ENCODE results near the gene ABCA7.

ABCA7 gene

GRCh38 chr19:1073063-1073955 lies 33.4 kb downstream of the ABCA7 start:
- DNase-seq, result no peak

- DNase-seq, result no peak
Observed at GRCh38 chr19:1073956-1074517, 34.1 kb downstream of the ABCA7 start.

- DNase-seq, result no peak
Observed at GRCh38 chr19:1074544-1075283, 34.8 kb downstream of the ABCA7 start.

GRCh38 chr19:1076046-1076386 lies 36.1 kb downstream of the ABCA7 start:
- no peak for DNase-seq

- no peak for DNase-seq
Observed at GRCh38 chr19:1076951-1077350, 37.0 kb downstream of the ABCA7 start.

- no peak for DNase-seq
Observed at GRCh38 chr19:1079566-1080111, 39.7 kb downstream of the ABCA7 start.

- no peak for DNase-seq
Observed at GRCh38 chr19:1080360-1081161, 40.7 kb downstream of the ABCA7 start.

- DNase-seq, result no peak
Observed at GRCh38 chr19:1081301-1082164, 41.6 kb downstream of the ABCA7 start.

- no peak for DNase-seq
Observed at GRCh38 chr19:1082165-1082927, 42.4 kb downstream of the ABCA7 start.

- no peak for DNase-seq
Observed at GRCh38 chr19:1082928-1083816, 43.3 kb downstream of the ABCA7 start.

- DNase-seq, result no peak
Observed at GRCh38 chr19:1084024-1084868, 44.3 kb downstream of the ABCA7 start.

GRCh38 chr19:1085053-1085658 lies 45.2 kb downstream of the ABCA7 start:
- no peak for DNase-seq

GRCh38 chr19:1085676-1086442 lies 46.0 kb downstream of the ABCA7 start:
- DNase-seq, result no peak

- DNase-seq, result no peak
Observed at GRCh38 chr19:1086613-1087012, 46.7 kb downstream of the ABCA7 start.

- DNase-seq, result no peak
Observed at GRCh38 chr19:1087813-1088415, 48.0 kb downstream of the ABCA7 start.

GRCh38 chr19:1088416-1089010 lies 48.6 kb downstream of the ABCA7 start:
- no peak for DNase-seq
